Vagina (tissue), 2 donors: ENCODE data around the gene LUZP4.

ENCODE experiments used
- POLR2A ChIP-seq, 2 donors: fragments of 450-650 bp; IDR thresholded peaks; one replicate each; pipeline ENCODE4 v1.6.1; 2017; ENCODE audit warnings: antibody characterized with exemption in 2 of 2, mild to moderate bottlenecking in 2 of 2, moderate library complexity in 2 of 2
- POLR2AphosphoS5 ChIP-seq, 2 donors: sonication (generic); formaldehyde crosslinking; IDR thresholded peaks; one replicate each; pipeline ENCODE4 v1.9.0; 2017; ENCODE audit warnings: antibody characterized with exemption in 2 of 2, mild to moderate bottlenecking in 2 of 2, low read depth in 1 of 2; ENCODE audit not compliant: insufficient read depth in 1 of 2
- TF ChIP-seq, protein P1 (sequence below), 3 experiments: fragments of 450-650 bp in 2 of 3; fragments of 200-600 bp in 1 of 3; sonication (generic) in 1 of 3; IDR thresholded peaks; one replicate each; pipeline ENCODE4 v1.5.1; 2017 to 2019; ENCODE audit warnings: antibody characterized with exemption in 3 of 3, mild to moderate bottlenecking in 2 of 3, moderate library complexity in 2 of 3

DNA sequence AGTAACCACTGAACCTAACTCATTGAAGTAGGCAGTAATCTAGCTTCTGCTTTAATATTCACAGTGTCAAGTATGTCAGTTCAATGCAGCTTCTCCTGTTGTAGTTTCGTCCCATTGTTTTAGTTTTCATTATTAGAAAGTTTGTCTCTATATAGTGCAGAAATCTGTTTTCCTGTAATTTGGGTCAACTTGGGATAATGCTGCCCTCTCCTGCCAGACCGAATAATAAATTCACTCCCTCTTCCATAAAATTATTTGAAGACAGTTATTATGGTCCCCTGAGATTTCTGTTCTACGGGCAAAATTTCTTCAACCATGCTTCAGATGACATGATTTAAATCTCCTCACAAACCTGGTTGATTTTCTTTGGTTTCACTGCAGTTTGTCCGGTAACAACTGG is 4.6 kb upstream of the LUZP4 start:
- TF ChIP-seq, protein P1, sequence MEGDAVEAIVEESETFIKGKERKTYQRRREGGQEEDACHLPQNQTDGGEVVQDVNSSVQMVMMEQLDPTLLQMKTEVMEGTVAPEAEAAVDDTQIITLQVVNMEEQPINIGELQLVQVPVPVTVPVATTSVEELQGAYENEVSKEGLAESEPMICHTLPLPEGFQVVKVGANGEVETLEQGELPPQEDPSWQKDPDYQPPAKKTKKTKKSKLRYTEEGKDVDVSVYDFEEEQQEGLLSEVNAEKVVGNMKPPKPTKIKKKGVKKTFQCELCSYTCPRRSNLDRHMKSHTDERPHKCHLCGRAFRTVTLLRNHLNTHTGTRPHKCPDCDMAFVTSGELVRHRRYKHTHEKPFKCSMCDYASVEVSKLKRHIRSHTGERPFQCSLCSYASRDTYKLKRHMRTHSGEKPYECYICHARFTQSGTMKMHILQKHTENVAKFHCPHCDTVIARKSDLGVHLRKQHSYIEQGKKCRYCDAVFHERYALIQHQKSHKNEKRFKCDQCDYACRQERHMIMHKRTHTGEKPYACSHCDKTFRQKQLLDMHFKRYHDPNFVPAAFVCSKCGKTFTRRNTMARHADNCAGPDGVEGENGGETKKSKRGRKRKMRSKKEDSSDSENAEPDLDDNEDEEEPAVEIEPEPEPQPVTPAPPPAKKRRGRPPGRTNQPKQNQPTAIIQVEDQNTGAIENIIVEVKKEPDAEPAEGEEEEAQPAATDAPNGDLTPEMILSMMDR (IDR thresholded peaks at IDR 0.05) = peak in 1 of 3 experiments; percentile 6
- TF ChIP-seq POLR2A (IDR thresholded peaks at IDR 0.05) (no peak), POLR2AphosphoS5 (IDR thresholded peaks at IDR 0.05; ENCODE audit: insufficient read depth in 1 of 2, low read depth in 1 of 2) (no peak)
